Lower leg skin (tissue), 3 donors: ENCODE results near the gene P3H3.
"Not testable (repeated sequence)": the region's sequence is repeated elsewhere in the genome, so short reads cannot be mapped to it uniquely, and the experiment has no call there.

Experiments
- POLR2A ChIP-seq, 2 donors: fragments of 450-650 bp; IDR thresholded peaks; one replicate each; pipeline ENCODE4 v1.6.1; 2016 to 2017; ENCODE audit warnings: antibody characterized with exemption in 2 of 2, mild to moderate bottlenecking in 1 of 2, moderate library complexity in 1 of 2
- TF ChIP-seq, protein P1 (sequence below), 3 donors: fragments of 450-650 bp; IDR thresholded peaks; one replicate each; pipeline ENCODE4 v1.5.1; 2016; ENCODE audit warnings: antibody characterized with exemption in 3 of 3, mild to moderate bottlenecking in 3 of 3, moderate library complexity in 2 of 3

DNA sequence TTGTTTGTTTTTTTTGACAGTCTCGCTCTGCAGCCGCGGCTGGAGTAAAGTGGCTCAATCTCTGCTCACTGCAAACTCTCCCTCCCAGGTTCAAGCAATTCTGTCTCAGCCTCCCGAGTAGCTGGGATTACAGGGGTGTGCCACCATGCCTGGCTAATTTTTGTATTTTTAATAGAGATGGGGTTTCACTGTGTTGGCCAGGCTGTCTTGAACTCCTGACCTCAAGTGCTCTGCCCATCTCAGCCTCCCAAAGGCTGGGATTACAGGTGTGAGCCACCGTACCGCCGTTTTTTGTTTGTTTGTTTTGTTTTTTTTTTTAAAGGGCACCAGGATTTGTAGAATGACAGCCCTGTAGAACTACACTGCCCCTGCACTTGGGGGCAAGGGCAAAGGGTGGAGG is 60.6 kb downstream of the P3H3 start:
- TF ChIP-seq POLR2A (IDR thresholded peaks at IDR 0.05) = not testable (repeated sequence)
- TF ChIP-seq, protein P1, sequence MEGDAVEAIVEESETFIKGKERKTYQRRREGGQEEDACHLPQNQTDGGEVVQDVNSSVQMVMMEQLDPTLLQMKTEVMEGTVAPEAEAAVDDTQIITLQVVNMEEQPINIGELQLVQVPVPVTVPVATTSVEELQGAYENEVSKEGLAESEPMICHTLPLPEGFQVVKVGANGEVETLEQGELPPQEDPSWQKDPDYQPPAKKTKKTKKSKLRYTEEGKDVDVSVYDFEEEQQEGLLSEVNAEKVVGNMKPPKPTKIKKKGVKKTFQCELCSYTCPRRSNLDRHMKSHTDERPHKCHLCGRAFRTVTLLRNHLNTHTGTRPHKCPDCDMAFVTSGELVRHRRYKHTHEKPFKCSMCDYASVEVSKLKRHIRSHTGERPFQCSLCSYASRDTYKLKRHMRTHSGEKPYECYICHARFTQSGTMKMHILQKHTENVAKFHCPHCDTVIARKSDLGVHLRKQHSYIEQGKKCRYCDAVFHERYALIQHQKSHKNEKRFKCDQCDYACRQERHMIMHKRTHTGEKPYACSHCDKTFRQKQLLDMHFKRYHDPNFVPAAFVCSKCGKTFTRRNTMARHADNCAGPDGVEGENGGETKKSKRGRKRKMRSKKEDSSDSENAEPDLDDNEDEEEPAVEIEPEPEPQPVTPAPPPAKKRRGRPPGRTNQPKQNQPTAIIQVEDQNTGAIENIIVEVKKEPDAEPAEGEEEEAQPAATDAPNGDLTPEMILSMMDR (IDR thresholded peaks at IDR 0.05) = not testable (repeated sequence)
